Raji (cell line): ENCODE data around the gene CNTNAP2.

ENCODE experiments used
- POLR2A ChIP-seq: IDR thresholded peaks from 2 replicates; pipeline ENCODE4 v1.6.1; 2011; ENCODE audit warnings: low read depth, low read length, control low read depth; ENCODE audit not compliant: insufficient read depth

CNTNAP2 gene

DNA sequence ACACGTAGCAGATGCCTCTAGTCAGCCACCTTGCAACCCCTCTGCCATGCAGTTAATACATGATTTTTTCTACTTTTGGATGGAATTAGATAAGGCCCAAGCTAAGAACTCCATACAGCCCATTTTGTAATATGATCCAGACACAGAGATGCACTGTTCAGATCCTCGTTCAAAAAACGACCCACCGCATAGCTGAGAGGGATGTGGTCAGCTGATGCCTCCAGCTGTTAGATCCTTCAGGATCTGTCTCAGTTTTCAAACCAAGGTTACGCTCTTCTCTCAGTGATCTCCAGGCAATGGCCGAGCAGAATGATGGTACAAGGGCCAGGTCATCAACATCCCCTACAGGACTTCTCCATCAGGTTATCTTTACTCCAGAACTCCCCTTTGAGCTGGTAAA is 1592.3 kb downstream of the CNTNAP2 start:
- TF ChIP-seq POLR2A: no peak

DNA sequence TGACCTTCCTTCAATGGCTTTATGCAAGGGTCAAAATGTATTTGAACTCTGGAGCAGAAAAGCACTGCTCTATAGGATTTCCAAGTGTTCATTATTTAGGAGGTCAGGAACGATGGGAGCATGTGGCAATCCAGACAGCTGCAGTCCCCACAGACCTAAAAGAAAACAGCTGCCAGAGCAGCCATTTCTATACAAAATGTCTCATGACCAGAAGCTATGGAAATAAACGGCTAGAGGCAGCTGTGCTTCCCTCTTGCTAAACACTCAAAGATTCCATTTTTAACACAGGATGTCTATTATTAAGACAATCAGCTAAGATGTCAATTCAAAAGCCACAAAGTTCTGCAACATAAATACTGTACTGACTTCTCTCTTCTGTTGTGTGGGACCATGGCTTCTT is 1594.8 kb downstream of the CNTNAP2 start:
- TF ChIP-seq POLR2A: no peak

DNA sequence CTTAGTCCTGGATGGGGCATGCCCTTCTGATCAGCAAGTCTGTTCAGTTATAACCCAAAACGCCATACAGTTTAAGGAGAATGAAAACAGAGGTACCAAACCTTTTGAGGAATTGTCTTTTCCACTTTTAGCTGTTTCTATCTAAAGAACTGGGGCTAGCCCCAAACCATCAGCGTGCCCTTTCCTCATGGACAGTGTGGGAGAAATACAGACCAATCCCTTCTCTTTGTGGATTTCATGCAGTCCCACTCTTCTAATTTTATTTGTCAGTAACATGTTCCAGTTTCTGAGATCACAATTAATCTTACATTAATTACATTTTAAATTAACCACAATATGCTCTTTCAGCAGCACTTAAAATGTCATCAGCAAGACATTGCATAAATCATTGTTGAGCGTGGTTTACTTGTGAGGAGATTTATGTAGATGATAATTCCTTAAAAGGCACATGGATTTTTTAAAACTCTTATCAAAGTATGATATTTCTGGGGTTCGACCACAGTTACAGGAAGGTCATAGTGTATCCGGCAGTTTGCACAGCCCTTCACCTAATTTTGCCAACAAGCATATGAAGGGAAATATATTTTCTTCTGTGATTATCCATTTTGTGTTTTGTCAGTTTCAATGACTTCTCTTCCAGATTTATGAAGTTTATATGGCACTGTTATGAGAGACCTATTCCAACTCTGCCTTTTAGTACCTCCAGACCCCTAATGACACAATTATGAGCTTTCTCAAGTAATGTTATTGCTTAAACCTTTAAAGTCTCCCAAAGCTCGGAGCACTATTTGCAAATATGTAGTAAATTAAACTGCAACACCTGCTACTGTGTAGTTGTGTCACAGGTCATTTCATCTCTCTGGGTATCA is 1605.6 kb downstream of the CNTNAP2 start:
- no peak for TF ChIP-seq POLR2A

DNA sequence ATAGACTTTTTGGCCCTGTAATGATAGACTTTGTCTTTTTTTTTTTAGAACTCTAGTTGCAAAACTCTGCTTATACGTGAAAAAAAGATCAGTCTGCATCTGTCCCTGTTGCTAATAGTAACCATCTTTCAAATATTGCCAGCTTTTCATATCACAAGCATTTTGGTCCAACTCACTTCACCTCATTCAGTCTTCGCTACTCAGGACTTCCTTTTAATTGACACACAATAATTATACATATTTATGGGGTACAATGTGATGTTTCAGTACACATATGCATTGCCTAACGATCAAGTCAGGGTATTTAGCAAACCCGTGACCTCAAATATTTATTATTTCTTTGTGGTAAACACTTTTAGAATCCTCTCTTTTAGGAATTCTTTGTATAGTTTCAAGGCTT is 1606.9 kb downstream of the CNTNAP2 start:
- no peak for TF ChIP-seq POLR2A

DNA sequence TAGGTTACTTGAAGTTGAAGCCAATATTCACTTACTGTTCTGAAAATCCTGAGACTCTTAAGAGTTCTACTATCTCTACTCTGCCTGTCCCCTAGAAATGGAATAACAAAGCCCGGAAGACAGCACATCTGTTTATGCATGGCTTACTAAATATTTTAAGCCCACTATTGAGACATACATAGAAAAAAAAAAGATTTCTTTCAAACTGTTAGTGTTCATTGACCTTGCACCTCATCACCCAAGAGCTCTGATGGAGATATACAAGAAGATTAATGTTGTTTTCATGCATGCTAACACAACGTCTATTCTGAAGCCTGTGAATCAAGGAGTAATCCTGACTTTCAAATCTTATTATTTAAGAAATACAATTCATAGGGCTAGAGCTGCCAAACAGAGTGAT is 1614.7 kb downstream of the CNTNAP2 start:
- TF ChIP-seq POLR2A: no peak

DNA sequence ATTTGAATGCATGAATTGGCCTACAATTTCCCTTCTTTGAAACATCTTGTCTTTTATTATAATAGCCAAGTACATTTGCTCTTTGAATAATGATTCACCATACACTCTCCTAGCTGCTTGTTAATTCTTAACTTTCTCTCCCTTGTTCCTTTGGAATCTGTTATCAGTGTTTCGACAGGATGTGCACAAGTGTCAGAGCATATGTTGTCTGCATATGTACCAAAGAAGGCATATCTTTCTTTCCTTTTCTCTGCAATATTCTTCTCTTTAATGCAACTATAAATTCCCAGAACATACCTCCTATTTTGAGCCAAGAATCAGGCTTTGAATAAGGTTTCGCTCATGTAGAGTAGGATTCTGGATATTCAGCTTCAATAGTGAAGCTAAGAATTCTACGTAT is 1625.7 kb downstream of the CNTNAP2 start:
- no peak for TF ChIP-seq POLR2A

DNA sequence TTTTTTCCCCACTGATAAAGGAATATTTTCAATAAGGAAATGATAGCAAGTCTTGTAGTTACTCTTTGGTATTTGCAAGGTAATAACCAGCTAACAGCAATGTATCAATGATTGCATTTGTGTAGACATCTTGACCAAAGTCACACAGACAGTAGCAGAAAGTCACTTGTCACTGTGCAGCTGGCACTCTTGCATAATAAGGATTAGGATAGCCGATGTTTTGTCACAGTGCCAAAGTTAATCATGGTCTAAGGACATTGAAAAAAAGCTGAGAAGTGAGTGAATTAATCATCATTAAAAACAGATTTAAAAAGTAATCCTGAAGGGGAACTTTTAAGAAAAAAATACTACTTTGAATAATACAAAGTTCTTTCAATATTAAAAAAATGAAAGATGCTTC is 1639.7 kb downstream of the CNTNAP2 start:
- TF ChIP-seq POLR2A: no peak

DNA sequence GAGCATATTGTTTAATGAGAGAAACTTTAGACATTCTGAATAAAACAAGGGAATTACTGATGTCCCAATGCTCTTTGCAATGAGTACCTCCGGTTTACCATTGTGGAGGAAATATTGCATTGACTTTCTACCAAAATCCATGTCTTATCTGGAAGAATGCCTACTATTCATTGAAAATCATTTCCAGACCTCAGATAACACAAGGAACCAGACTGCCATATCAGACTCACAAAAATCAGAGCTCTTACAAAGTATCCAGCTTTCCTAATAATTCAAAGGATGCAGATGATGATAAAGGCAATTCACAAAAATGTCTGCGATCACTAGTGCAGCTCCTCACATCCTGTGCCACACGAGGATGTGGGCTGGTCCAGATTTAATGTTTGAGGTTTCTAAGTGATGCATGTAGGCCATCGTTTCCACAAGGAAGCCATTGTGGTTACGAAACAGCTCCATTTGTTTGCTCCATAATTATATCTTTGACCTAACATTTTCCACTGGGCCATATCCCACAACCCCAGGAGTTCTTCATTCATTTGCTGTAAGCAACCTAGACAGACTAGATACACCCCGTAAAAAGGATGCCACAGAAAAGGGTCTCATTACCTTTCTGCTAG is 1642.8 kb downstream of the CNTNAP2 start:
- TF ChIP-seq POLR2A: no peak

DNA sequence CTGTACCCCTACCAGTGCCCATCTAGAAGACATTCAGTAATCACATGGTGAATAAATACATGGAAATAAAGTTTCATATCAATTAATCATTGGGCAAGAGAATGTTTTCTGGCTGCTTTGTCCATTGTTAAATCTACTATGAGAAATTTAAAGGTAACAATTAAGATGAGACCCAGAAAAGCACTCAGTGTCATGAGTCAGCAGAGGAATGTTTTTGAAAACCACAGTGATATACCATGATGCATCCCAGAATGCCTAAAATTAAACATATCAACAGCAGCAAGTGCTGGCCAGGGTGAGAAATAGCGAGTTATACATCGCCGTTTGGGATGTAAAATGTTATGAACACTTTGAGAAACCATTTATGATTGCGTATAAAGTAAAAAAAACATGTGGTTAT is 1648.7 kb downstream of the CNTNAP2 start:
- TF ChIP-seq POLR2A: no peak

DNA sequence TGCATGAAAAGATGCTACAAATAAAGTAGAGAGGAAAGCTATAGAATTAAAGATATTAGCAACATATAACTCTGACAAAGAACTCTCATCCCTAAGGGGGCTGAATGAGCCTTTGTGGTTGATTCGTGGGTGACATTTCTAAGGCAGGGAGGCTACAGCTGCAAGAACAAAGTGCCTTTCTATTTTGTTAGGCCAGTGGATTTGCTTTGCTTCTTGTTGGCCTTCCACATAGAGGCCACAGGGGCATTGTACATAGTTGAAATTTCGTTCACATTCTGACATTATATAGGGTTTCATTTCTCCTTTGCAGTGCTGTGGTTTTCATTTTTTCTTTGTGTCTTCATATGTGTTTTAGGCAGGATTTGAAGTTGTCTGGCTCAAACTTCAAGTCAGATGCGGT is 1654.7 kb downstream of the CNTNAP2 start:
- no peak for TF ChIP-seq POLR2A

DNA sequence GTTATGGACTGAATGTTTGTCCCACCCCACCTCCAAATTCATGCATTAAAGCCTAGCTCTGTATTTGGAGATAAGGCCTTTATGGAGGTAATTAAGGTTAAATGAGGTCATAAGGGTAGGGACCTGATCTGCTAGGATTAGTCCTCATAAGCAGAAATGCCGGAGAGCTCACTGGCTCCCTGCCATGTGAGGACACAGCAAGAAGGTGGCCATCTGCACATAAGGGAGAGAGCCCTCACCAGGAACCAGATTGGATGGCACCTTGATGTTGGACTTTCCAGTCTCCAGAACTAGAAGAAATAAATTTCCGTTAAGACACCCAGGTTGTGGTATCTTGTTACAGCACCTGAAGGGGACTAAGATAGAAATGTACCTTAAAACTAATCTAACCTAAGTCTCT is 1657.9 kb downstream of the CNTNAP2 start:
- TF ChIP-seq POLR2A: no peak

DNA sequence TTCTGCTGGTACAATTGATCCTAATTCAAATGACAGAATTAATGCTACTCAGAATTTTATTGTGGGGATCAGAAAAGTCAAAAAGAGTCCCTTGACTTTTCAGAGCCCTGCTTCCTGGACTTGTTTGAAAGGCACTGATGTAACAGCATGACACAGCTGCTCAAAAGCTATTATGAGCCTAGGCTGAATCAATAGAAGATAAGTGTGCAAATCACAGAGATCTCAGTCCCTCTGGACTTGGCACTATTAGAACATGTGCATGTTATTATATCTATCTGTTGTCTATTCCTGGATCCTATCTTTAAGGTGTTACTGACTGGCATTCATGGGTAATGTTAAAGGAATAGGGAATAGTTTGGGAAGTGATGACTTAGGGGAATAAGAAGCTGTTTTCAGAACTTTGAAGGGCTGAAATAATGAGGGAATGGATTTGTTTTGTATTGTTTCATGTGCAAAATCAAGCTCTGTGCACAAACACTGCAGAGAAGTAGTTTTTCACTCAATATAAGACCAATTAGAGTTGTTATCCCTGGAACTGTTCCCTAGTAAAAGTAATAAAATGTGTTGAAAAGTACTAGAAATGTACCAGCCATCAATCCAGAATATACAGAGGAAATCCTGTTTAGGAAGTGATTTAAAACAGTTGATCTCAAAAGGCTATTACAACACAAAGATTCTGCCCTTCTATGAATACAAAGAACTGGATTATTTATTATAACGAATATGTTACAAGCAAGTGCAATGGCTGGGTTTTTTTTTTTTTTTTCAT is 1659.1 kb downstream of the CNTNAP2 start:
- no peak for TF ChIP-seq POLR2A

DNA sequence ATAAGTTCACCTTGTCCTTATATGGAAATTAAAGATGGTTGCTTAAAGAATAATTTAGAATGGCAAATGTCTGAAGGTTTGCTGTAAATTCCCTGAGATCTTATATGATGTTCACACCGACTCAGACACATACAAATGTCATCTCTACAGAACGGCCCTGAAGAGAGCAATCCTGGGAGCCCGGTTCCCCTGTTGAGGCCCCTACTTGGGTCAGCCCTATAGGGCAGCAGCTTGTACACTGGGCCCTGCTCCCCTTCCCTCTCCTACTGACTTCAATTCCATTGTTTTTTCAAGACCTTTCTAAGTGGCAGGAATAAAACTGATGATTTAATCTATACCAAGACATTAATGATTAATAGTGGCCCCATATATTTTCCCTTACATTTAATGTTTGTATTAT is 1660.7 kb downstream of the CNTNAP2 start:
- no peak for TF ChIP-seq POLR2A

DNA sequence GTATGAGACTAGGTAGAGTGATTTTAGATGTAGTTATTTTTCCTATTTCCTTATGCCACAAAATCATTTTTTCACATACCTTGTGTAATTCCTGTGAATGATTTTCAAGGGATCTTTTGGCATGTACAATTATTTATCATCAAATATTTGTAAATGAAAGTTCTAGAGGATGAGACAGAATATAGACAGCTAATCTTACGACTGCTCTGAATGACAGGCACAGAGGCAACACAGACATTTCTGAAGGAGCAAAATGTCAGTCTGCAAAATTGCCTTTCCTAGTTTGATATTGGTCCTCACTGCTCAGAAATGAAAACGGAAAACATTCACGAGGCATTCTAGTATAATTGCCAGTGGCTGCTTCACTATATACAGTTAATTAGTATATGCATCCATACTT is 1663.3 kb downstream of the CNTNAP2 start:
- TF ChIP-seq POLR2A: no peak

DNA sequence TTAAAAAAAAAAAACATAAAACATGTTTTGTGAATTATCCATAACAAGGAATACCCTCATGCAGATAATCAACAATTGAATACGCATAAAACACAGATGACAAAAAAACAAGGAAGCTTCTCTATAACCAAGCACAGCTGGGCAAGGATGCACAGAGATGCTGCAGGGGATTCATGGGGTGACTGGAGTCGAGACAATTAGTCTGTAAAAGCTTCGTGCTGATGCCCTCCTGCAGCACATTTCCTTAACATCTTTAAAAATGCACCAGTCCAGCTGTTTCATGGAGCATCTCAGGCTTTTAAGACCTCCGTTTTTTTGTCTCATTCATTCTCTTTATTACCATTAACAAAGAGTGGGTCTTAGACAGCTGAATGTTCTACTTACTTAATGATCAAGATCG is 1680.0 kb downstream of the CNTNAP2 start:
- TF ChIP-seq POLR2A: no peak

DNA sequence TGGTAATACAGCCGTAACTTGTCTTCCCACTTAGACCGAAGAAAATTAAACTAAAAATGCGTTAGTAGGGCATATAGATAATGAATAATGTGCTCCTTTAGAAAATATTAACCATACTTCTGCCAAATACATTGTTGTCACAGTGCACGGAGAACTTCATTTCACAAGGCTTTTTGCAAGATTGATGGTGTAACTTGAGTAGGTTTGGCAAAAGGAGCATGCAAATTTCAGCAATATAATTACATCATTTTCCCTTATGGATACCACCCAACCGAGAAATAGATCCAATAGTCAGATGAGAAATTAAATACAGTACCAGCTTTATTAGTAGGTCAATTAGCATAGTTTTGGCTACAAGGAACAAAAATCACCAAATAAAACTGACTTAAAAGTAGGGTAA is 1681.4 kb downstream of the CNTNAP2 start:
- no peak for TF ChIP-seq POLR2A

DNA sequence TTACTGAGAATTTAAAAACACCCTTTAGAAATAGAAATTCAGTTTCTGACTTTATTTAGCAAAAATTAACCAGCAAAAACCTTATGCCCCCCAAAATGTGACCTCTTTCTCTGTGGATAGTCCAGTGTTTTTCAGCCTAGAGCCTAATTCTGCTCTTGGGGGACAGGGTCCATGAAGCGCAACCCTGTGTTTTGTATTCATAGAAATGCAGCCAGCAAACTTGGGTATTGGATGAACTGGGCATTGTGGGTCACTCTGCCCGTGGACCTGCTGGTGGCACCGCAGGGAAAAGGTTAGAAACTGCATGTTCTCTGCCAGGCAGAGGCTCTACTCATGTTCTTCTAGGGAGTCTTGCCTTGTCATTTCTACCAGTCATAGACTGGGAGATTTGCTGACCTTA is 1686.5 kb downstream of the CNTNAP2 start:
- no peak for TF ChIP-seq POLR2A

DNA sequence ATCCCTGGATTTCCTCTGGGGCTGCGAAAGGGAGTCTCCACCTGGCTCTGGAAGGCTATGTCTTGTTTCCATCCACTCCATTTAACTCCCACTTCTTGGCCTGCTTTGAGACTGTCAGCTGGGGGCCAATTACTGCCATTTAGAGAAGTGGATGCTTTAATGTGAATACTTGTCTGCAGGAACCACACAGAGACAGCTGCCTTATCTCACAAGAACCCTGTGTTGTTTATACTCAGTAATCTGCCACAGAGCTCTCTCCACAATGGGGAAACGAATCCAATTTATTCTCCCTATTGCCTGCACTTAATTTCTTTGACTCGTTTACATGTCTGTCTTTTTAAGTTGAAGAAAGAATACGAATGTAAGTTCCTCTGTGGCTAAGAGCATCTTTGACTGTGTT is 1687.0 kb downstream of the CNTNAP2 start:
- no peak for TF ChIP-seq POLR2A
